ENCODE data around the gene FOCAD. TPM values are rescaled to one million over a fixed set of nuclear protein-coding genes. Genes with fewer than 3 reads are reported as not detected.

The FOCAD gene
- total RNA-seq, 1 donor from 2014 or later, result 25.5 TPM

DNA sequence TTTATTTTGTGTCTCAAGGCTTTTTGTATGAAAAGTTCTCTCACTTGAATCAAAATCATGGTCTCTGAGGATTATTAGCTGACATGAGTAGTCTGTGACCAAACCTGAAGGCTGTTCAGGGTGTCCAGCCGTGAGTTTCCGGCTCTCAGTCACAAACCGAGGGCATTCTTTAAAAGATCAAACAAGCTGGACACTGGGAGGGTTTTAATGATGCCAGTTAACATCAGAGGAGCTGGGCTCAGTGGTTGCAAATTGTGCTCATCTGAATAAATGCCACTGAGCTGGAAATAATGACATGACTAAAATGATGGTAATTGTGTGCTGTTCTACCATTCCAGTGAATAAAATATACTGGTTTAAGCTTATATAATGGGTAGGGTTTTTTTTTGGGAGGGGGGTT, 153.1 kb downstream of the FOCAD start:
- DNase-seq (no peak), ATAC-seq (no peak)
- no peaks in the 10 kb centered on the region for H3K4me1 ChIP-seq
- intact Hi-C loops (cut with DNase I), result no loop called here
- H3K36me3 ChIP-seq, result peaks cover 3% of the 10 kb centered on the region
- no peak overlapping the region for H3K27ac ChIP-seq
- H3K4me3 ChIP-seq, result no peak overlapping the region
- TF ChIP-seq, protein P1, sequence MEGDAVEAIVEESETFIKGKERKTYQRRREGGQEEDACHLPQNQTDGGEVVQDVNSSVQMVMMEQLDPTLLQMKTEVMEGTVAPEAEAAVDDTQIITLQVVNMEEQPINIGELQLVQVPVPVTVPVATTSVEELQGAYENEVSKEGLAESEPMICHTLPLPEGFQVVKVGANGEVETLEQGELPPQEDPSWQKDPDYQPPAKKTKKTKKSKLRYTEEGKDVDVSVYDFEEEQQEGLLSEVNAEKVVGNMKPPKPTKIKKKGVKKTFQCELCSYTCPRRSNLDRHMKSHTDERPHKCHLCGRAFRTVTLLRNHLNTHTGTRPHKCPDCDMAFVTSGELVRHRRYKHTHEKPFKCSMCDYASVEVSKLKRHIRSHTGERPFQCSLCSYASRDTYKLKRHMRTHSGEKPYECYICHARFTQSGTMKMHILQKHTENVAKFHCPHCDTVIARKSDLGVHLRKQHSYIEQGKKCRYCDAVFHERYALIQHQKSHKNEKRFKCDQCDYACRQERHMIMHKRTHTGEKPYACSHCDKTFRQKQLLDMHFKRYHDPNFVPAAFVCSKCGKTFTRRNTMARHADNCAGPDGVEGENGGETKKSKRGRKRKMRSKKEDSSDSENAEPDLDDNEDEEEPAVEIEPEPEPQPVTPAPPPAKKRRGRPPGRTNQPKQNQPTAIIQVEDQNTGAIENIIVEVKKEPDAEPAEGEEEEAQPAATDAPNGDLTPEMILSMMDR (IDR thresholded peaks at IDR 0.05), result no peak
- no peaks in the 10 kb centered on the region for H3K27me3 ChIP-seq
- no peaks in the 10 kb centered on the region for H3K9me3 ChIP-seq

DNA sequence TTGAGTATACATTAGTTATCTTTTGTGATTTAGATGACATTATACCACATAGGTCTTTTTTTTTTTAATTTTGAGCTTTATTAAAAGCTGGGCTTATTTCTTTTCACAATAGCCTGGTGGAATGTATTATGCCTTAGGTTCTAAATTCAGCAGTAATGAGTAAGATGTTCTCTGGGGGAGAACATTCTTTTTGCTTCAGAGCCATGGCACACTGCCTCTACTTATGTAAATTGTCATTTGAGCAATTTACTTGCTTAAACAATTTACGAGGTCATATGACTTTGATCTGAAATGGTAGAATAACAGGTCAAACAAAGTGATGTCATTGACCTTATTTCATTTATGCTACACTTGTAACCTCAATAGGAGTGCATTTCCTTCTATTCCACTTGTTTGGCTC, 154.2 kb downstream of the FOCAD start:
- intact Hi-C loops (cut with DNase I), result no loop called here
- no peaks in the 10 kb centered on the region for H3K9me3 ChIP-seq
- ATAC-seq, result no peak
- no peak for DNase-seq
- H3K36me3 ChIP-seq, result peaks cover 3% of the 10 kb centered on the region
- no peak overlapping the region for H3K27ac ChIP-seq
- no peaks in the 10 kb centered on the region for H3K4me1 ChIP-seq
- no peaks in the 10 kb centered on the region for H3K27me3 ChIP-seq
- H3K4me3 ChIP-seq, result no peak overlapping the region
- TF ChIP-seq, protein P1 (IDR thresholded peaks at IDR 0.05), result no peak

DNA sequence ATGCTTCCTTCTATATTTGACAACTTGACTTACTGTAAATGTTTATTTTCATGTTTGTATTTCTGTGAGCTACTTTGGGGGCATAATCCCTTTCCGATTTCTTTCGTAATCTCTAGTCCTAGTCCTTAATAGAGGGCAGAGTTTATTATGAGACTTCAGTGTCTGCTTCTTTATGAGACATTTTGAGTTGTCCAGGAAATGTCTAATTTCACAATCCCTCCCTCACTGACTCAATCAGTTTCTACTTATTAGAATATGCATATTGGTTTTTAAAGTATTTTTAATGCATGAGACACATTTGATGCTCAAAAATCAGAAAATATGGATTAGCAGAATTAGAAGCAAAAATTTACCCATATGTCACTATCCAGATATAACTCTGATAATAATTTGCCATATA, 160.9 kb downstream of the FOCAD start:
- Histone ChIP-seq H3K9me3 (no peaks in the 10 kb centered on the region), H3K4me3 (no peak overlapping the region), H3K27me3 (no peaks in the 10 kb centered on the region), H3K4me1 (no peaks in the 10 kb centered on the region), H3K36me3 (no peaks in the 10 kb centered on the region), H3K27ac (no peak overlapping the region)
- TF ChIP-seq, protein P1 (IDR thresholded peaks at IDR 0.05), result no peak
- no peak for ATAC-seq
- DNase-seq, result no peak
- intact Hi-C loops (cut with DNase I), result no loop called here

DNA sequence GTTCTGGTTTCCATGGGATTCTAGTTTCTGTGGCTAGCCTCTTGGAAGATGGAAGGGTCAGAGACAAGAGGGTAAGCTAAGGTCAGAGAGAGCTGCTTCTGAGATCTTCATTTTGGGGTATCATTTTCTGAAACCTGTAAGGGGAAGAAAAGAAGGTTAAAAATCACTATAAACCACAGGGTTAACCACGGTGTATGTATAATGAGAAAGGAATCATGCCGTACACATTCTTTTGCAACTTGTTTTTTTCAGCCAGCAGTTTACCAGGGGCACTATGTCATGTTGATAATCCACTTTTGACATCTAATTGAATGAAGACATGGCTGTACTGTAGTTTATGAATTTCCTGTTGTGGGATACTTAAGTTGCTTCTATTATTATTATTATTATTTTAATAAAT, 164.4 kb downstream of the FOCAD start:
- no peak overlapping the region for H3K4me3 ChIP-seq
- DNase-seq, result no peak
- TF ChIP-seq, protein P1 (IDR thresholded peaks at IDR 0.05), result no peak
- H3K27me3 ChIP-seq, result no peaks in the 10 kb centered on the region
- no peak overlapping the region for H3K27ac ChIP-seq
- no peaks in the 10 kb centered on the region for H3K4me1 ChIP-seq
- no peak for ATAC-seq
- intact Hi-C loops (cut with DNase I), result no loop called here
- H3K9me3 ChIP-seq, result no peaks in the 10 kb centered on the region
- no peaks in the 10 kb centered on the region for H3K36me3 ChIP-seq

DNA sequence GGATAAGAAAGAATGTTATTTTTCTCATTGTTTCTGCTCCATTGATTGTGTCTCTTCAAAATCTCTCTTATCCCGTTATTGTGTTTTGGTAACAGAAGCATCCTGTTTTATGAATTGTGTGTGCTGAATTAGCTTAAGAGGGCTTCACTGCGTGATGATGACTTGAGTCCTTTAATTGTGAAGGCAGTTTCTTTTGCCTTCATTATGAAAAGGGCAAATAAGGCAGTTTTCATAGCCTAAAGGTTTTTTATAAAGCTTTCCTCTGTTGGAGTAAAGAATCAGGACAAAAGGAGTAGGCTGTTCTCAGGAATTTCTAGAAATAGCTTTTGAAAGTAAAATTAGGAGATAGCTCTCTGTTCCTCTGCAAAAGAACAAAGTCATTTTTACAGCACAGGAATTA, 169.8 kb downstream of the FOCAD start:
- Histone ChIP-seq H3K27me3 (no peaks in the 10 kb centered on the region), H3K4me1 (no peaks in the 10 kb centered on the region), H3K4me3 (no peak overlapping the region), H3K36me3 (no peaks in the 10 kb centered on the region), H3K9me3 (no peaks in the 10 kb centered on the region), H3K27ac (no peak overlapping the region)
- TF ChIP-seq, protein P1 (IDR thresholded peaks at IDR 0.05), result no peak
- DNase-seq (no peak), ATAC-seq (no peak)
- intact Hi-C loops (cut with DNase I), result no loop called here

DNA sequence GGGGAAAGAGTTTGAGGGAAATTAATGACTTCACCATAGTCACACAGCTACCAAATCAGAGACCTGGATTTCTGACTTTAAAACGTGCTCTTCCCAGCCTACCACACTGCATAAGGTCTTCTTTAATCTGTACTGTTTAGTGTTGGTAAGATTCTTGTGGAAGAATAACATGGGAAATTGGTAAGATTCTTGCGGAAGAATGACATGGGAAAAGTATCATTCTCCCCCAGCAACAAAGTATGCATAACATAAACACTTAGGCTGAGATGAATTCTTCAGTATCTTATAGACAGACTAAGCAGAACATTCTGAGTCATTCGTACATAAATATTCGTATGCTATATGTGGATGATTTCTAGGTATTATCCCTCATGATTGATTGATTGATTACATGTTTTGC, 170.4 kb downstream of the FOCAD start:
- H3K9me3 ChIP-seq, result no peaks in the 10 kb centered on the region
- TF ChIP-seq, protein P1 (IDR thresholded peaks at IDR 0.05), result no peak
- no peaks in the 10 kb centered on the region for H3K36me3 ChIP-seq
- intact Hi-C loops (cut with DNase I), result no loop called here
- H3K4me3 ChIP-seq, result no peak overlapping the region
- H3K4me1 ChIP-seq, result no peaks in the 10 kb centered on the region
- ATAC-seq, result no peak
- no peak overlapping the region for H3K27ac ChIP-seq
- no peaks in the 10 kb centered on the region for H3K27me3 ChIP-seq
- DNase-seq, result no peak

Data from upper lobe of right lung (tissue), 1 donor.